Measurements from ENCODE around the gene PCDHA10. TPM values are rescaled to one million over a fixed set of nuclear protein-coding genes. Genes with fewer than 3 reads are reported as not detected.
"Not testable (repeated sequence)": the region's sequence is repeated elsewhere in the genome, so short reads cannot be mapped to it uniquely, and the experiment has no call there.

The PCDHA10 gene
- total RNA-seq, 1 experiment from 2014 or later, result 0.04 TPM

DNA sequence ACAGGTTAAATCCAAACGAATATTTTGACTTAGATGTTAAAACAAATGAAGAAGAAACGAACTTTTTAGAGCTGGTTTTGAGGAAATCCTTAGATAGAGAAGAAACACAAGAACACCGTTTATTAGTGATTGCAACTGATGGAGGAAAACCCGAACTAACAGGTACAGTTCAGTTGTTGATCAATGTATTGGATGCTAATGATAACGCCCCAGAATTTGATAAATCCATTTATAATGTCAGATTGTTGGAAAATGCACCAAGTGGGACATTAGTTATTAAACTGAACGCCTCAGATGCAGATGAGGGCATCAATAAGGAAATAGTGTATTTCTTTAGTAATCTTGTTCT lies 33.4 kb upstream of the PCDHA10 start:
- no peaks in the 10 kb centered on the region for H3K27me3 ChIP-seq (ENCODE audit: low read length)
- POLR2A ChIA-PET (ENCODE audit: unreplicated experiment), result no interaction called here
- no TSS peak for BruUV-seq (replicated peaks)
- H3K9me2 ChIP-seq (replicated peaks; ENCODE audit: low read length), result no peaks in the 10 kb centered on the region
- TF ChIP-seq EZH2phosphoT487 (IDR thresholded peaks at IDR 0.05; ENCODE audit: borderline replicate concordance, low read length) (no peak), EZH2 (IDR thresholded peaks at IDR 0.05; ENCODE audit: low read length, unreplicated experiment) (no peak), CTCF (conservative IDR thresholded peaks at IDR 0.05; ENCODE audit: low read depth, low read length) (no peak)
- H4K20me1 ChIP-seq (ENCODE audit: low read length), result no peaks in the 10 kb centered on the region
- DNase-seq, result no peak
- peak overlapping the region; percentile 76 for H3K4me3 ChIP-seq (ENCODE audit: low read length)
- no peaks in the 10 kb centered on the region for H3K4me1 ChIP-seq (ENCODE audit: insufficient read depth, low read length)
- H3K9me3 ChIP-seq (ENCODE audit: low read length), result no peaks in the 10 kb centered on the region
- peak overlapping the region; percentile 94; the same call in 1 of the 2 replicates for H2AFZ ChIP-seq (ENCODE audit: low read length)
- H3K36me3 ChIP-seq (ENCODE audit: low read depth, low read length), result no peaks in the 10 kb centered on the region
- H3F3A ChIP-seq (ENCODE audit: low read length, unreplicated experiment), result no peaks in the 10 kb centered on the region
- no peak overlapping the region for H3K27ac ChIP-seq (ENCODE audit: low read length)
- peak overlapping the region; percentile 82; the same call in 1 of the 2 replicates for H3K4me2 ChIP-seq (ENCODE audit: low read length)
- CTCF ChIA-PET, result interaction anchor here (1.5 kb wide), 1 partner anchor 218 kb away, joined by 8 read pairs; no protein-coding TSS in a partner anchor
- intact Hi-C loops (cut with micrococcal nuclease), result no loop called here
- no peak for ATAC-seq
- H3K9ac ChIP-seq (ENCODE audit: low read length), result no peak overlapping the region
- no peaks in the 10 kb centered on the region for H3K79me2 ChIP-seq (ENCODE audit: low read length)

GRCh38 chr5:140822969-140823368 lies 32.7 kb upstream of the PCDHA10 start:
- H3K9me2 ChIP-seq (replicated peaks; ENCODE audit: low read length); H4K20me1 ChIP-seq (ENCODE audit: low read length); BruUV-seq (replicated peaks); intact Hi-C loops (cut with micrococcal nuclease); H3K9me3 ChIP-seq (ENCODE audit: low read length); H3K4me2 ChIP-seq (ENCODE audit: low read length); H3F3A ChIP-seq (ENCODE audit: low read length, unreplicated experiment); H3K79me2 ChIP-seq (ENCODE audit: low read length); H3K9ac ChIP-seq (ENCODE audit: low read length); H3K36me3 ChIP-seq (ENCODE audit: low read depth, low read length); CTCF ChIA-PET; H3K27ac ChIP-seq (ENCODE audit: low read length); H3K4me3 ChIP-seq (ENCODE audit: low read length); POLR2A ChIA-PET (ENCODE audit: unreplicated experiment); H3K27me3 ChIP-seq (ENCODE audit: low read length); DNase-seq; ATAC-seq; H2AFZ ChIP-seq (ENCODE audit: low read length); H3K4me1 ChIP-seq (ENCODE audit: insufficient read depth, low read length): not testable (repeated sequence)

- ChIA-PET POLR2A (ENCODE audit: unreplicated experiment) (no interaction called here), CTCF (no interaction called here)
- no peak for ATAC-seq
- no peak for TF ChIP-seq EZH2 (IDR thresholded peaks at IDR 0.05; ENCODE audit: low read length, unreplicated experiment)
- TF ChIP-seq EZH2phosphoT487 (IDR thresholded peaks at IDR 0.05; ENCODE audit: borderline replicate concordance, low read length), result no peak
- TF ChIP-seq CTCF (conservative IDR thresholded peaks at IDR 0.05; ENCODE audit: low read depth, low read length), result no peak
- no peaks in the 10 kb centered on the region for H3K27me3 ChIP-seq (ENCODE audit: low read length)
- H2AFZ ChIP-seq (ENCODE audit: low read length), result no peak overlapping the region
- intact Hi-C loops (cut with micrococcal nuclease), result no loop called here
- H3K36me3 ChIP-seq (ENCODE audit: low read depth, low read length), result no peaks in the 10 kb centered on the region
- DNase-seq, result no peak
- H4K20me1 ChIP-seq (ENCODE audit: low read length), result no peaks in the 10 kb centered on the region
- no peak overlapping the region for H3K27ac ChIP-seq (ENCODE audit: low read length)
- H3K4me2 ChIP-seq (ENCODE audit: low read length), result no peak overlapping the region
- H3K9ac ChIP-seq (ENCODE audit: low read length), result no peak overlapping the region
- no peaks in the 10 kb centered on the region for H3K9me2 ChIP-seq (replicated peaks; ENCODE audit: low read length)
- H3K4me1 ChIP-seq (ENCODE audit: insufficient read depth, low read length), result no peaks in the 10 kb centered on the region
- no peaks in the 10 kb centered on the region for H3F3A ChIP-seq (ENCODE audit: low read length, unreplicated experiment)
- no peaks in the 10 kb centered on the region for H3K9me3 ChIP-seq (ENCODE audit: low read length)
- no TSS peak for BruUV-seq (replicated peaks)
- no peak overlapping the region for H3K4me3 ChIP-seq (ENCODE audit: low read length)
- no peaks in the 10 kb centered on the region for H3K79me2 ChIP-seq (ENCODE audit: low read length)
Observed at GRCh38 chr5:140823475-140823874, 32.2 kb upstream of the PCDHA10 start.

All from PC-3 (cell line).